ENCODE data around the gene ANXA11. TPM values are rescaled to one million over a fixed set of nuclear protein-coding genes. Genes with fewer than 3 reads are reported as not detected.

ANXA11 gene
- total and polyA plus RNA-seq, 9 of the 15 experiments (the other 6 are each of a cell fraction or from before 2014, with no cell fraction given): 43.6 to 212 (median 109) TPM

- H2AFZ ChIP-seq (ENCODE audit: low read depth, low read length): no peak overlapping the region
- H3K36me3 ChIP-seq (ENCODE audit: control insufficient read depth, insufficient read depth, low read length): peaks cover 45% of the 10 kb centered on the region
- peaks cover 98% of the 10 kb centered on the region for H3K79me2 ChIP-seq (ENCODE audit: control insufficient read depth, insufficient read depth, low read length)
- H3K27ac ChIP-seq (ENCODE audit: extremely low read depth, low read depth, low read length): no peak overlapping the region
- H3K4me2 ChIP-seq (ENCODE audit: insufficient read depth, low read length): no peak overlapping the region
- H3K27me3 ChIP-seq (ENCODE audit: control insufficient read depth in 2 of 2, insufficient read depth in 2 of 2, low read length in 2 of 2): no peaks in the 10 kb centered on the region
- H3K4me1 ChIP-seq (replicated peaks in 1 of 2; ENCODE audit: control insufficient read depth in 2 of 2, insufficient read depth in 2 of 2, low read length in 2 of 2): peaks cover 21 to 22% of the 10 kb centered on the region in 2 experiments
- no peak for FAIRE-seq
- peaks cover 3% of the 10 kb centered on the region for H3K9me1 ChIP-seq (ENCODE audit: control insufficient read depth, insufficient read depth, low read length)
- WGBS (ENCODE audit: insufficient coverage, low coverage, missing lambda C conversion rate): 70% methylated on average over 2 of the region's 2 CpGs
- CTCF ChIA-PET (ENCODE audit: low intra/inter-chr PET ratio): no interaction called here
- no peak for TF ChIP-seq TAF7 (tag; IDR thresholded peaks at IDR 0.05)
- in situ Hi-C loops (cut with MboI): no loop called here
- BruUV-seq (replicated peaks): no TSS peak
- intact Hi-C loops (cut with micrococcal nuclease): no loop called here
- H3K9ac ChIP-seq (ENCODE audit: insufficient read depth in 1 of 2, low read depth in 2 of 2, low read length in 2 of 2): peak overlapping the region in 1 of 2 experiments; percentile 47; a peak in 1 of 4 replicates
- H4K20me1 ChIP-seq (replicated peaks; ENCODE audit: control insufficient read depth, insufficient read depth, low read length): peaks cover 25% of the 10 kb centered on the region
- ATAC-seq: no peak
- H3K4me3 ChIP-seq: no peak overlapping the region
- DNase-seq (ENCODE audit: extremely low read depth in 1 of 4, low spot score in 3 of 4): no peak
- POLR2A ChIA-PET: interaction anchor here (0.7 to 3.5 kb wide), 4 partner anchors 9 to 21 kb away, joined by 3 to 16 read pairs (median 6); no protein-coding TSS in a partner anchor
- peaks cover 6% of the 10 kb centered on the region for H3K9me3 ChIP-seq (replicated peaks; ENCODE audit: control insufficient read depth, insufficient read depth, low read depth, low read length)
These were observed 8.4 kb downstream of the ANXA11 start for GRCh38 chr10:80196950-80197315.

DNA sequence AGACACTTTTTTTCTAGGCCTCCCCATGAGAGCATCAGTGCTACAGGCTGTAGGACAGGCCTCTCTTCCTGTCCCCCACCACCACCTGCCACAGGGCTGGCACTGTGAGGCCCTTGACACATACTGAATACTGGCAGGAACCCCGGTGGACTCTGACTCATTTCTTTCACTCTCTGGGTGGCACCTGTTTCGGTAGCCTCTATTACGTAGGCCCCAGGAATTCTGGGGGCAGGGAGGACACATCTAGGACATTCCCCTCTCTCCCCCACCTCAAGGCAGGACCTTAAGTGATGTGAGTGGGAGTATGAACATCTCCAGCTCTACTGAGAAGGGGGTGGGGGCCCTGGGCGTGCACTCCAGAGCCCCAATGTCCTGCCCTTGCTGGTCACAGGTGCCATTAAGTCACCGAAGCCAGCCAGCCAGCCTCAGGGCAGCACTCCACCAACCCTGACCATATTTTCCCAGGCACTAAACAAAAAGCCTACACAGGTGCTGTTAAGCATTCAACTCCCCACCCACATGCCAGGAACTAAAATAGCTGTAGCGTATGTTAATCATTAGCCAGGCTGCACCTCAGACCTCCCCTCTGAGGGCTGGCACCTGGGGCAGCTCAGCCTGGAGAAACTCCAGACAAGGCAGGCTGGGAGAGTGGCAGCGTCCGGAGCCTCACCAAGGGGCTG, 8.9 kb downstream of the ANXA11 start:
- H3K4me3 ChIP-seq: no peak overlapping the region
- H3K9me1 ChIP-seq (ENCODE audit: control insufficient read depth, insufficient read depth, low read length): peaks cover 3% of the 10 kb centered on the region
- no peak for DNase-seq (ENCODE audit: extremely low read depth in 1 of 4, low spot score in 3 of 4)
- FAIRE-seq: no peak
- ATAC-seq: no peak; the same call in 2 of the 3 replicates
- peaks cover 48% of the 10 kb centered on the region for H3K36me3 ChIP-seq (ENCODE audit: control insufficient read depth, insufficient read depth, low read length)
- H2AFZ ChIP-seq (ENCODE audit: low read depth, low read length): no peak overlapping the region
- no peak overlapping the region for H3K27ac ChIP-seq (ENCODE audit: extremely low read depth, low read depth, low read length)
- H3K79me2 ChIP-seq (ENCODE audit: control insufficient read depth, insufficient read depth, low read length): peaks cover 98% of the 10 kb centered on the region
- H4K20me1 ChIP-seq (replicated peaks; ENCODE audit: control insufficient read depth, insufficient read depth, low read length): peaks cover 20% of the 10 kb centered on the region
- intact Hi-C loops (cut with micrococcal nuclease): no loop called here
- POLR2A ChIA-PET: interaction anchor here (0.7 to 3.5 kb wide), 5 partner anchors 9 to 20 kb away, joined by 3 to 16 read pairs (median 5); no protein-coding TSS in a partner anchor
- CTCF ChIA-PET (ENCODE audit: low intra/inter-chr PET ratio): no interaction called here
- no peak overlapping the region for H3K4me2 ChIP-seq (ENCODE audit: insufficient read depth, low read length)
- H3K27me3 ChIP-seq (ENCODE audit: control insufficient read depth in 2 of 2, insufficient read depth in 2 of 2, low read length in 2 of 2): no peaks in the 10 kb centered on the region
- 84% methylated on average over 8 of the region's 8 CpGs for WGBS (ENCODE audit: insufficient coverage, low coverage, missing lambda C conversion rate)
- peaks cover 16 to 20% of the 10 kb centered on the region in 2 experiments for H3K4me1 ChIP-seq (replicated peaks in 1 of 2; ENCODE audit: control insufficient read depth in 2 of 2, insufficient read depth in 2 of 2, low read length in 2 of 2)
- BruUV-seq (replicated peaks): no TSS peak
- H3K9me3 ChIP-seq (replicated peaks; ENCODE audit: control insufficient read depth, insufficient read depth, low read depth, low read length): peaks cover 6% of the 10 kb centered on the region
- H3K9ac ChIP-seq (ENCODE audit: insufficient read depth in 1 of 2, low read depth in 2 of 2, low read length in 2 of 2): peak overlapping the region in 1 of 2 experiments; percentile 47; a peak in 1 of 4 replicates
- in situ Hi-C loops (cut with MboI): no loop called here
- TF ChIP-seq NR2C2 (CRISPR knock-in tag; IDR thresholded peaks at IDR 0.05) (no peak), NR2C2 (tag; IDR thresholded peaks at IDR 0.05) (no peak), RBM15 (IDR thresholded peaks at IDR 0.05; ENCODE audit: insufficient read depth, low read length) (no peak), ZNF551 (CRISPR knock-in tag; IDR thresholded peaks at IDR 0.05) (no peak), LEF1 (IDR thresholded peaks at IDR 0.05) (no peak)

All from K562 (cell line).